ENCODE measurements around the gene ZNF624. TPM values are rescaled to one million over a fixed set of nuclear protein-coding genes. Genes with fewer than 3 reads are reported as not detected.
A peak's percentile ranks its signal among the peaks of the same experiment; 100 is the strongest.

Gene ZNF624
- total and polyA plus RNA-seq, 2 donors (not counting 1 experiment from before 2014, with no cell fraction given), result 2.2 to 12.0 TPM

DNA sequence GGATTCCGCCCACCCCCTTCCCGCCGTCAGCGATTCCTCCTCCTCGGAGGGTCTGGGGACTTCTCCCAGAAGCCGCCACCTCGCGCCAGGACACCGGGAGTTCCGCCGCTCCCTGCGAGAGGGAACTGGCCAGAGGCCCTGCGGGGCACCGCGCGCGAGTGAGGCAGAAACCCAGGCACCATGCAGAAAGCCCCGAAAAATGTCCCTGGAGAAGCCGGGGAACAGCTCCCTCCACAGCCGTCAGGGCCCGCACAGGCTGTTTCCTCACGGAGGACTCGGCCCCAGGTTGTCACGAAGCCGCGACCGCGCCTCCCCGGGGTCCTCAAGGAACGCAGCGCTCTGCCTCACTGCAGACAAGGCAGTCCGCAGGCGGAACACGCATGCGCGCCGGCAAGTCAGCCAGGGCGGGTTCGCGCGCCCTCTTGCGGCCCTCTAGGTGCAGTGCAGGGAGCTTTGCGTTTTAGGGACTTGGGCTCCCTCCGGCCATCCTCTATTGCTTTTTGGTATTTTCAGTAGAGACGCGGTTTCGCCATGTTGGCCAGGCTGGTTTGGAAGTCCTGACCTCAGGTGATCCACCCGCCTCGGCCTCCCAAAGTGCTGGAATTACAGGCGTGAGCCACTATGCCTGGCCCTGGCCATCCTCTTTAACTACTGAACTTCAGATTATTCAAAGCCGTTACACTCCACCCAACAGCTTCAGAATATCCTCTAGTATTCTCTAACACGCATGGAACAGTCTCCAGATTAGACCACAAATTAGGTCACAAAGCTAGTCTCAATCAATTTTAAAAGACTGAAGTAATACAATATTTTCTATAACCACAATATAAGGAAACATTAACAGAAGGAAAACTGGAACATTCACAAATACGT lies 64.3 kb downstream of the ZNF624 start:
- CTCF ChIA-PET, result interaction anchor here (0.8 to 8.1 kb wide), 16 partner anchors 13 to 225 kb away, joined by 3 to 68 read pairs (median 4); partner anchors contain the start of gene ZNF287
- no peaks in the 10 kb centered on the region for H4K20me1 ChIP-seq (ENCODE audit: control insufficient read depth, insufficient read depth, low read length, poor library complexity, severe bottlenecking)
- Mint-ChIP-seq H3K4me3 (peak overlapping the region; percentile 82), H3K4me1 (peaks cover 8% of the 10 kb centered on the region), H3K27me3 (peaks cover 51% of the 10 kb centered on the region), H3K27ac (no peak overlapping the region), H3K9me3 (ENCODE audit: insufficient read depth) (no peaks in the 10 kb centered on the region)
- peak overlapping the region; percentile 38 to 66 (median 56) for H3K4me3 ChIP-seq (ENCODE audit: control extremely low read depth in 1 of 5, extremely low read depth in 1 of 5, insufficient read depth in 1 of 5, low read depth in 2 of 5, low read length in 4 of 5)
- POLR2A ChIA-PET, result interaction anchor here (0.9 to 1.3 kb wide), 2 partner anchors 20 to 53 kb away, joined by 3 to 13 read pairs; partner anchors contain the start of gene ZNF287
- intact Hi-C loops (cut with micrococcal nuclease), result loop anchor here (1.0 to 5.0 kb wide), 6 partner anchors 20 to 225 kb away; partner anchors contain the start of genes ZNF287 and ZNF624
- DNase-seq, result peak; percentile 92
- H3K79me2 ChIP-seq (ENCODE audit: control insufficient read depth, insufficient read depth, low read length), result no peaks in the 10 kb centered on the region
- peak overlapping the region; percentile 63 for H3K9ac ChIP-seq (ENCODE audit: low read length)
- peak overlapping the region; percentile 95 for H3K4me2 ChIP-seq (replicated peaks; ENCODE audit: low read depth, low read length, poor library complexity, severe bottlenecking)
- ATAC-seq (ENCODE audit: low read depth), result peak; percentile 98
- peak overlapping the region; percentile 93 for H2AFZ ChIP-seq (ENCODE audit: insufficient read depth, low read depth, low read length, poor library complexity, severe bottlenecking)
- no peaks in the 10 kb centered on the region for H3K36me3 ChIP-seq (replicated peaks in 1 of 2; ENCODE audit: control extremely low read depth in 1 of 2, control insufficient read depth in 1 of 2, extremely low read depth in 1 of 2, insufficient read depth in 2 of 2, low read length in 1 of 2)
- H3K27ac ChIP-seq (ENCODE audit: low read length in 2 of 2), result no peak overlapping the region
- H3K9me3 ChIP-seq (ENCODE audit: control extremely low read depth in 1 of 3, control insufficient read depth in 2 of 3, insufficient read depth in 1 of 3, low read length in 2 of 3), result peaks cover 0 to 4% (median 0%) of the 10 kb centered on the region in 3 donors
- H3K4me1 ChIP-seq (ENCODE audit: control insufficient read depth in 2 of 2, insufficient read depth in 2 of 2, low read length in 2 of 2), result peaks cover 12 to 15% of the 10 kb centered on the region in 2 donors
- 3% methylated on average over 51 of the region's 53 CpGs for WGBS (ENCODE audit: insufficient coverage)
- TF ChIP-seq, protein P1, sequence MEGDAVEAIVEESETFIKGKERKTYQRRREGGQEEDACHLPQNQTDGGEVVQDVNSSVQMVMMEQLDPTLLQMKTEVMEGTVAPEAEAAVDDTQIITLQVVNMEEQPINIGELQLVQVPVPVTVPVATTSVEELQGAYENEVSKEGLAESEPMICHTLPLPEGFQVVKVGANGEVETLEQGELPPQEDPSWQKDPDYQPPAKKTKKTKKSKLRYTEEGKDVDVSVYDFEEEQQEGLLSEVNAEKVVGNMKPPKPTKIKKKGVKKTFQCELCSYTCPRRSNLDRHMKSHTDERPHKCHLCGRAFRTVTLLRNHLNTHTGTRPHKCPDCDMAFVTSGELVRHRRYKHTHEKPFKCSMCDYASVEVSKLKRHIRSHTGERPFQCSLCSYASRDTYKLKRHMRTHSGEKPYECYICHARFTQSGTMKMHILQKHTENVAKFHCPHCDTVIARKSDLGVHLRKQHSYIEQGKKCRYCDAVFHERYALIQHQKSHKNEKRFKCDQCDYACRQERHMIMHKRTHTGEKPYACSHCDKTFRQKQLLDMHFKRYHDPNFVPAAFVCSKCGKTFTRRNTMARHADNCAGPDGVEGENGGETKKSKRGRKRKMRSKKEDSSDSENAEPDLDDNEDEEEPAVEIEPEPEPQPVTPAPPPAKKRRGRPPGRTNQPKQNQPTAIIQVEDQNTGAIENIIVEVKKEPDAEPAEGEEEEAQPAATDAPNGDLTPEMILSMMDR (IDR thresholded peaks at IDR 0.05), result peak; percentile 97
- no peak for TF ChIP-seq EZH2 (IDR thresholded peaks at IDR 0.05; ENCODE audit: borderline replicate concordance, insufficient read depth, low read depth, low read length, poor library complexity, severe bottlenecking)
- H3K27me3 ChIP-seq (replicated peaks in 1 of 4; ENCODE audit: control extremely low read depth in 1 of 4, control insufficient read depth in 3 of 4, insufficient read depth in 4 of 4, low read length in 3 of 4), result peaks cover 0 to 30% (median 14%) of the 10 kb centered on the region in 4 experiments

Measured in B cell (primary cell).